SK-N-SH treated with all-trans-retinoic acid at 6 μM for 48 hours (cell line): ENCODE results near the gene RECQL5.
"Not testable (repeated sequence)": the region's sequence is repeated elsewhere in the genome, so short reads cannot be mapped to it uniquely, and the experiment has no call there.

ENCODE experiments used
- ATAC-seq: fragments of 200-7000 bp; cut with Tn5 transposase; 3 replicates; pipeline ENCODE4 v1.9.1; 2020; ENCODE audit warnings: mild to moderate bottlenecking, moderate library complexity
- ARNTL ChIP-seq: fragments of 450-650 bp; formaldehyde crosslinking; IDR thresholded peaks from 2 replicates; pipeline ENCODE4 v1.5.0; 2020; ENCODE audit warnings: low read depth, mild to moderate bottlenecking, moderate library complexity, borderline replicate concordance
- BACH2 ChIP-seq: fragments of 250-450 bp; sonication (Bioruptor Pico); IDR thresholded peaks from 2 replicates; pipeline ENCODE4 v1.9.0; 2021; ENCODE audit warnings: mild to moderate bottlenecking, borderline replicate concordance
- CSDC2 ChIP-seq: fragments of 250-450 bp; sonication (Bioruptor Pico); IDR thresholded peaks from 2 replicates; pipeline ENCODE4 v1.5.0; 2020; ENCODE audit warnings: mild to moderate bottlenecking, moderate library complexity
- ESRRG ChIP-seq: fragments of 250-450 bp; sonication (Bioruptor Pico); IDR thresholded peaks from 2 replicates; pipeline ENCODE4 v1.6.1; 2021; ENCODE audit warnings: mild to moderate bottlenecking
- GLIS3 ChIP-seq: fragments of 250-450 bp; sonication (Bioruptor Pico); IDR thresholded peaks from 2 replicates; pipeline ENCODE4 v1.5.0; 2020; ENCODE audit warnings: mild to moderate bottlenecking, moderate library complexity
- ISL1 ChIP-seq: fragments of 250-450 bp; sonication (Bioruptor Pico); IDR thresholded peaks from 2 replicates; pipeline ENCODE4 v2.1.2; 2022; ENCODE audit warnings: mild to moderate bottlenecking, moderate library complexity
- OSR1 ChIP-seq: fragments of 250-450 bp; sonication (Bioruptor Pico); IDR thresholded peaks from 2 replicates; pipeline ENCODE4 v1.8.0; 2022; ENCODE audit warnings: moderate library complexity, mild to moderate bottlenecking, inconsistent platforms
- PATZ1 ChIP-seq: fragments of 250-450 bp; sonication (Bioruptor Pico); IDR thresholded peaks from 2 replicates; pipeline ENCODE4 v1.8.0; 2020; ENCODE audit warnings: mild to moderate bottlenecking, moderate library complexity, borderline replicate concordance
- POU6F1 ChIP-seq: fragments of 250-450 bp; sonication (Bioruptor Pico); IDR thresholded peaks from 2 replicates; pipeline ENCODE4 v1.8.0; 2021; ENCODE audit warnings: low read depth, mild to moderate bottlenecking, moderate library complexity, borderline replicate concordance
- RARB ChIP-seq: fragments of 250-450 bp; sonication (Bioruptor Pico); IDR thresholded peaks from 2 replicates; pipeline ENCODE4 v1.8.0; 2021; ENCODE audit warnings: mild to moderate bottlenecking, moderate library complexity
- SNAI2 ChIP-seq: fragments of 250-450 bp; sonication (Bioruptor Pico); IDR thresholded peaks from 2 replicates; pipeline ENCODE4 v1.5.0; 2020; ENCODE audit warnings: mild to moderate bottlenecking, moderate library complexity
- TCF4 ChIP-seq: fragments of 250-450 bp; sonication (Bioruptor Pico); IDR thresholded peaks from 2 replicates; pipeline ENCODE4 v1.8.0; 2021; ENCODE audit warnings: mild to moderate bottlenecking, moderate library complexity, borderline replicate concordance
- TOX ChIP-seq: fragments of 250-450 bp; sonication (Bioruptor Pico); IDR thresholded peaks from 2 replicates; pipeline ENCODE4 v1.8.0; 2021; ENCODE audit warnings: mild to moderate bottlenecking, moderate library complexity, borderline replicate concordance
- TSHZ2 ChIP-seq: fragments of 250-450 bp; sonication (Bioruptor Pico); IDR thresholded peaks from 2 replicates; pipeline ENCODE4 v1.5.0; 2020; ENCODE audit warnings: mild to moderate bottlenecking, moderate library complexity
- ZC3H10 ChIP-seq: fragments of 250-450 bp; sonication (Bioruptor Pico); IDR thresholded peaks from 2 replicates; pipeline ENCODE4 v1.5.1; 2021; ENCODE audit warnings: mild to moderate bottlenecking, moderate library complexity
- ZFP3 ChIP-seq: fragments of 250-450 bp; sonication (Bioruptor Pico); IDR thresholded peaks from 2 replicates; pipeline ENCODE4 v1.5.0; 2020; ENCODE audit warnings: mild to moderate bottlenecking, moderate library complexity
- ZNF70 ChIP-seq: fragments of 450-650 bp; formaldehyde crosslinking; IDR thresholded peaks from 2 replicates; pipeline ENCODE4 v1.5.0; 2020; ENCODE audit warnings: mild to moderate bottlenecking, moderate library complexity
- ZNF8 ChIP-seq: fragments of 450-650 bp; formaldehyde crosslinking; IDR thresholded peaks from 2 replicates; pipeline ENCODE4 v1.5.0; 2020; ENCODE audit warnings: mild to moderate bottlenecking, moderate library complexity

Gene RECQL5

DNA sequence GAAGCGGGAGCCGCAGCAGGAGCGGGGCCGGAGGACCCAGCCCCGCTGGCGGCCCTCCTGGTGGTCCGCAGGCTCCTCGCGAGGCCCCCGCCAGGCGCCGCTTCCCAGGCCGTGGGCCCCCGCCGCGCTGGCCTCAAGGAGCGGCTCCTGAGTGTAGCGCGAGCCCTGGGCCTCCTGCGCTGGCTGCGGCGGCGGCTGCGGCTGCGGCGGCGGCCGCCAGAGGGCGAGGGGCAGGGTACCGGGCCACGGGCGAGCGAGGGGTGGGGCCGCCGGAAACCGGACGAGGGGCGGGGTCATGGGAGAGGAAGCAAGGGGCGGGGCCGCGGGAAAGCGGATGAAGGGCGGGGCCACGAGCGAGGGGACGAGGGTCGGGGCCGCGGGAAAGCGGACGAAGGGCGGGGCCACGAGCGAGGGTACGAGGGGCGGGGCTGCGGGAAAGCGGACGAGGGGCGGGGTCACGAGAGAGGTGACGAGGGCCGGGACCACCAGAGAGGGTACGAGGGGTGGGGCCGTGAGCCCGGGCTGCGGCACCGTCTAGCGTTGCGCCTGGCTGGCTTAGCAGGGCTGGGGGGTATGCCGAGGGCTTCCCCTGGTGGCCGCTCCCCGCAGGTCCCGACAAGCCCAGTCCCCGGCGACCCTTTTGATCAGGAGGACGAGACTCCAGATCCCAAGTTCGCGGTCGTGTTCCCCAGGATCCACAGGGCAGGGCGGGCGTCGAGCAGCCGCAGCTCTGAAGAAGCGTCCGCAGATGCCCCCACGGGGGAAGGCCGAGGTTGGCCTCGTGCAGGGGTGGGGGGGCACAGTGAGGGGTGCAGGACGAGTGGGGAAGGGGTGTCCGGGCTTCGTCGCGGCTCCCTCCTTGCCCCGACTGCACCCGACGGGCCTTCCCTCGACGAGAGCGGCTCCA lies 77.7 kb downstream of the RECQL5 start (continued):
- TF ChIP-seq PATZ1 (CRISPR knock-in tag) (no peak), ARNTL (no peak), GLIS3 (CRISPR knock-in tag) (no peak), OSR1 (CRISPR knock-in tag) (no peak), ZNF70 (CRISPR knock-in tag) (no peak)

- TF ChIP-seq ZC3H10: no peak
- TF ChIP-seq ESRRG (CRISPR knock-in tag): no peak
- no peak for TF ChIP-seq SNAI2
- no peak for ATAC-seq
Observed at GRCh38 chr17:75588596-75589011, 78.3 kb downstream of the RECQL5 start.

DNA sequence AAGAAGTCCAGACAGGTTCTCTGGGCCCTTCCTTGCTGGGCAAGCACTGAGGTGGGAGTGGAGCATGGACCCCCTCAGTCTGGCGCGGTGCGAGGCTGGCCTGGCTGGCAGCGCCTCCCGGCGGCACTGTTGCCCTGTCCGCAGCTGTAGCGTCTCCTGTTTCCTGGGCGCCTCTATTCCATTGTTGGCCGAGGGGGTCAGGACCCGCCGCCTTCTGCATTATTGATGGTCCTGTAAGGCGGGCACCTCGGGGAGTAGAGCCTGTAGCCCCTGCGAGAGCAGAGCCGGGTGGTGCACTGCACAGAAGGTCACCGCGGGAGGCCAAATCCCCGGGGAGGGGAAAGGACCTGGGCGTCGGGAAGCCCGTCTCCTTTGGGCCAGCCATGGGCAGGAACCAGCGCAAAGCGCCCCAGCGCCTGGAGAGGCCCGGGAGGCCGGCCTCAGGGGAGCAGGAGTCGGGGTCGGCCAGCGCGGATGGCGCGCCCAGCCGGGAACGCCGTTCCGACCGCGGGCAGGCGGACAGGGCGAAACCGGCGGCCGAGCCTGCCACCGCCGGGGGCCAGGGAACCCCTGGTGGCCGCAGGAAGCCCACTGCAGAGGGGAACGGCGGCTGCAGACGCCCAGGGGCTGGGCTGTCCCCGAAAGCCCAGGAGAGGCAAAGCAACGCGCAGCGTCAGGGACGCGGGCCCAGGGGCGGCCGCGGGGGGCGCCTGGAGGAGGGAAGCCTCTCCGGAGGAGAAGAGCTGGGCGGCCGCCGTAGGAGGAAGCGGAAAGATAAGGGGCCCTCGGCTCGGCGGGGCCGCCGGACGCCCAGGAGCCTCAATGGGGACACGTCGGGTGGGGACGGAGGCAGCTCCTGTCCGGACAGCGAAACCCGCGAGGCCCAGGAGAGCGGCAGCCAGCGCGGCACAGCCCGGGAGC lies 79.0 kb downstream of the RECQL5 start, which contains the start of gene MYO15B:
TSS of gene MYO15B (plus strand) at position 126 of the 921 bp plus-strand sequence. CDS start at position 384, 258 bp downstream.
- TF ChIP-seq ESRRG (CRISPR knock-in tag) (no peak), RARB (no peak), TSHZ2 (CRISPR knock-in tag) (no peak), ISL1 (no peak)
- ATAC-seq: no peak

DNA sequence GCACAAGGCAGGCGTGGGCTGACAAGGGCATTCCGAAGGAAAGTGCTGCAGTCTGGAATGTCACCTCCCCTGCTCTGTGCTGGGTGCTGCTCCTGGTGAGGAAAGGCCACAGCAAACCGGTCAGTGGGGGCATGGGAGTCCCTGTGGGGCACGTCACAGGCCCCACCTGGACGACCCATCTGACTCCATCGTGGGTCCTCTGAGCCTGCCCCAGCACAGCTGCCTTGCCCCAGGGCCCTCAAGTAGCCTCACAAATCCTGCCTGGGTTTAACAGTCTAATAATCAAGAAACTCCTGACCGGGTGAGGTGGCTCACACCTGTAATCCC lies 82.1 kb downstream of the RECQL5 start:
- TF ChIP-seq RARB: no peak
- no peak for TF ChIP-seq POU6F1 (CRISPR knock-in tag)
- no peak for TF ChIP-seq ZFP3
- TF ChIP-seq CSDC2 (CRISPR knock-in tag): no peak
- TF ChIP-seq BACH2 (CRISPR knock-in tag): no peak
- TF ChIP-seq ZNF8 (CRISPR knock-in tag): no peak
- no peak for TF ChIP-seq SNAI2
- no peak for TF ChIP-seq TOX (CRISPR knock-in tag)
- no peak for TF ChIP-seq TCF4 (CRISPR knock-in tag)
- TF ChIP-seq TSHZ2 (CRISPR knock-in tag): no peak
- TF ChIP-seq GLIS3 (CRISPR knock-in tag): no peak
- no peak for TF ChIP-seq ISL1
- TF ChIP-seq ZNF70 (CRISPR knock-in tag): no peak
- no peak for ATAC-seq

DNA sequence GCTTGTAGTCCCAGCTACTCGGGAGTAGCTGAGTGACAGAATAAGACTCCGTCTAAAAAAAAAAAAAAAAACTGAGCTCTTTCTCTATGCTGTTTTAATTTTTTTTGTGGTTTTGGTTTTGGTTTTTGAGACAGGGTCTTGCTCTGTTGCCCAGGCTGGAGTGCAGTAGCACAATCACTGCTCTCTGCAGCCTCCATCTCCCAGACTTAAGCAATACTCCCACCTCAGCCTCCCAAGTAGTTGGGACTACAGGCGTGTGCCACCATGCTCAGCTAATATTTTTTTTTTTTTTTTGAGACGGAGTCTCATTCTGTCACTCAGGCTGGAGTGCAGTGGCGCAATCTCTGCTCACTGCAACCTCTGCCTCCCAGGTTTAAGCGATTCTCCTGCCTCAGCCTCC lies 83.8 kb downstream of the RECQL5 start:
- ATAC-seq: not testable (repeated sequence)

- ATAC-seq: not testable (repeated sequence)
Observed at GRCh38 chr17:75581121-75581725, 85.7 kb downstream of the RECQL5 start.
